GM18951 (cell line): Measurements from ENCODE around the gene AKR1A1.
"Not testable (repeated sequence)": the region's sequence is repeated elsewhere in the genome, so short reads cannot be mapped to it uniquely, and the experiment has no call there.

Experiments used
- POLR2A ChIP-seq: IDR thresholded peaks from 4 replicates; pipeline ENCODE4 v1.6.1; 2011; ENCODE audit warnings: mild to moderate bottlenecking; ENCODE audit not compliant: insufficient read length, insufficient read depth; ENCODE audit errors: extremely low read depth
- in situ Hi-C: fragments of 300-500 bp; cut with MboI; formaldehyde crosslinking; loops from one replicate; pipeline ENCODE4 v1.12.0; 2022; ENCODE audit warnings: low sequenced_read_pairs, mixed read lengths, inconsistent platforms; ENCODE audit not compliant: unreplicated experiment

AKR1A1 gene

DNA sequence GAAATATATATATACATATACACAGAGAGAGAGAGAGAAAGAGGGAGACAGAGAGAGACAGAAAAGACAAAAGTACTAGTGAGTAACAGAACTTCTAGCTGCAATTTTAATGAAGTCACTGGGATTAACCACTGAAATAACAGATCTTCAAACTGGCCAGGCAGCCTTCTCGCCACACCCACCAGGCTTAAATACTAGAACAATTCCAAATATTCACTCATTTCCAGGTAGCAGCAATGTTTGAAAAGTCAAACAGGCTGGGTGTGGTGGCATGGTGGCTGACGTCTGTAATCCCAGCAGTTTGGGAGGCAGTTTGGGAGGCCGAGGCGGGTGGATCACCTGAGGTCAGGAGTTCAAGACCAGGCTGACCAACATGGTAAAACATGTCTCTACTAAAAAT lies 34.2 kb upstream of the AKR1A1 start:
- TF ChIP-seq POLR2A = no peak
- in situ Hi-C loops = no loop called here

DNA sequence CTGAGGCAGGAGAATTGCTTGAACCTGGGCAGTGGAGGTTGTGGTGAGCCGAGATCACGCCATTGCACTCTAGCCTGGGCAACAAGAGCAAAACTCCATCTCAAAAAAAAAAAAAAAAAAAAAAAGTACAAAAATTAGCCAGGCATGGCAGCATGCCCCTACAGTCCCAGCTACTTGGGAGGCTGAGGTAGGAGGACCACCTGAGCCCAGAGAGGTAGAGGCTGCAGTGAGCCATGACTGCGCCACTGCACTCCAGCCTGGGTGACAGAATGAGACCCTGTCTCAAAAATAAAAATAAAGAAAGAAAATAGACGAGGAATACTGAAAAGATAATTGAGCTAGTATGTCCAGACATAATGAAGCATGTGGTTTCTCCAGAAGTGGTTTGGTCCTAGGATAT lies 32.3 kb upstream of the AKR1A1 start:
- in situ Hi-C loops = not testable (repeated sequence)

DNA sequence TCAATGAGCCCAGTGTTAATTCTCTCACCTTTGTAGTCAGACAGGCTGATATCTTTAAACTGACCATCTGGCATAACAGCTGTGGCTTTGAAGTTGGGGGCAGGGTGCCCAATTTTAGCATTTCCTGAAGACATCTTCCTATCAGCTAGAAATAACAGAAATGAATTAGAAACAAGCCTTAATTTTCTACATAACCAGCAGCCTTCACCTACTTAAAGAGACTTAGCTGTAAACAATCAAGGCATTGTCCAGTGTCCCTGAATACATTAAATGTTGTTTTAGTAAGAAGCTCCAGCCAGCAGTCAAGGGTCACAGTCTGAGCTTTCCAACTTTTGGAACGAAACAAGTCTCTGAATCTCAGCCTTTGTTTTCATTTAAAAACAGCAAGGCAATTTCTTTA lies 31.7 kb upstream of the AKR1A1 start:
- in situ Hi-C loops = no loop called here
- no peak for TF ChIP-seq POLR2A

DNA sequence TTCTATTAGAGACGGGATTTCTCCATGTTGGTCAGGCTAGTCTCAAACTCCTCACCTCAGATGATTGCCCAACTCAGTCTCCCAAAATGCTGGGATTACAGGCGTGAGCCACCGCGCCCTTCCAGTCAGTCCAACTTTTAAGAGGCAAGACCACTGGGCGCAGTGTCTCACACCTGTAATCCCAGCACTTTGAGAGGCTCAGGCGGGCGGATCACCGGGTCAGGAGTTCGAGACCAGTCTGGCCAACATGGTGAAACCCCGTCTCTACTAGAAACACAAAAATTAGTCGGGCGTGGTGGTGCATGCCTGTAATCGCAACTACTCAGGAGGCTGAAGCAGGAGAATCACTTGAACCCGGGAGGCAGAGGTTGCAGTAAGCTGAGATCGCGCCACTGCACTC lies 30.9 kb upstream of the AKR1A1 start:
- in situ Hi-C loops = not testable (repeated sequence)

DNA sequence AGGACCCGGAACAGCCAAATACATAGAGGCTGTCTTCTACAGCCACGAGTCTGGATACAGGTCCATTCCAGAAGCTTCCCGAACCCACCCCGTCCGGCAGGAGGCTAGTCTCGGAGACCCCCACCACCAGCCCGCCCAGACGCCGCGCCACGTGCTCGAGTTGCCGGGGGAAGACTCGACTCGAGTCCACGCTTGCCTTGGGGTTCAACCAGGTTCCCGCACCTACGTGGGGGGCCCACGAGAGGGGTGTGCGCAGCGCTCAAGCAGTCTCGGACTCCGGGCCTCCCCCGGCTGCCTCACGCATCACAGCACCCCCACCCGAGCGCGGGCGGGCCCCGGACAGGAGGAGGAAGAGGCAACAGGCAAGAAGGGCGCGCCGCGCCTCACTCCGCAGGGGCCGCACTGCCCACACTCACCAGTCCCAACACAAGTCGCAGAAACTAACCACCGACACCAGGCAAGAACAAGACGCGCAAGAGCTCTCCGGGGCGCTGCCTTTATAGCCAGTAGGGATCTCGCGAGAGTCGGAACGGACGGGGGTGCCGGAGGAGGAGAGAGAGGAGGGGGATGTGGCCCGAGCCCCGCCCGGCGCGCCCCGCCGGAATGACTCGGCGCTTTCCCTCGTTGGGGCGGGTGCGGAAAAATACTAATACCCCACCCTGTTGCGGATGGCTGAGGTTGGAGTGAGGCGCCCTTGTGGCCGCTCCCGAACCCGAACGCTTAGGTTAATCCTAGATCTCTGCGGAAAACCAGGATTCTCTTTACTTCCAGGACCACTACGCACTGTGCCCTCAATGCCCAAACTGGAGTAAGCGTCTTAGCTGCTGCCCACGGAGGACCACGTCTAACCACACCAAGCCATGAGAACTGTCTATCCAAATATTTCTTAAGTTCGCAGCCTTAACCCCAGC lies 29.0 kb upstream of the AKR1A1 start, which contains the start of gene PRDX1:
Gene PRDX1, minus strand, starts transcription at position 472 of the 911 bp plus-strand sequence. CDS start 2,841 bp downstream, outside the sequence.
- in situ Hi-C loops = no loop called here
- peak; percentile 100 for TF ChIP-seq POLR2A

DNA sequence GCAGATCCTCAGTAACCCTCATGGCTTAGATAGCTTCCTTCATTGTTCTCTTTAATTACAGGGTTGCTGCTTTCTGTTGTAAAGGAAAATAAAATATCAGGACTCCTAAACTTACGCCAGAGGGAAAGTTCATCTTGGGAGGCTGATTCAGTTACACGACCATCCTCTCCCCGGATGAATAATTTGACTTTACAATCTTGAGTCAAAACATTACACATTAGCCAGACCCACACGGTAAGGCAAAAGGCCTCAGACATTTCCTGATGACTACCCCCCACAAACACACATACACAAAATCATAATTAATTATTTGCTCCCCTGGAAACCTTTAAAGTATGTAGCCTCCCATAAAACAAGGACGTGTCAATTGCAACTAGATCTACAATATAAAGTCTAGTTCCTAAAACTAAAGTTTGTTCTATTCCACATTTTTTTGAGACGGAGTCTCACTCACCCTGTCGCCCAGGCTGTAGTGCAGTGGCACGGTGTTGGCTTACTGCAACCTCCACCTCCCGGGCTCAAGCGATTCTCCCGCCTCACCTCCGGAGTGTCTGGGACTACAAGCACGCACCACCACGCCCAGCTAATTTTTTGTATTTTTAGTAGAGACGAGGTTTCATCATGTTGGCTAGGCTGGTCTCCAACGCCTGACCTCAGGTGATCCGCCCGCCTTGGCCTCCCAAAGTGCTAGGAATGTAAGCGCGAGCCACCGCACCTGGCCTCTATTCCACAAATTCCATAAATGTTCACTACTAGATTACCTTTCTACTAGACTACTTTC lies 28.1 kb upstream of the AKR1A1 start:
- TF ChIP-seq POLR2A = no peak
- in situ Hi-C loops = no loop called here

DNA sequence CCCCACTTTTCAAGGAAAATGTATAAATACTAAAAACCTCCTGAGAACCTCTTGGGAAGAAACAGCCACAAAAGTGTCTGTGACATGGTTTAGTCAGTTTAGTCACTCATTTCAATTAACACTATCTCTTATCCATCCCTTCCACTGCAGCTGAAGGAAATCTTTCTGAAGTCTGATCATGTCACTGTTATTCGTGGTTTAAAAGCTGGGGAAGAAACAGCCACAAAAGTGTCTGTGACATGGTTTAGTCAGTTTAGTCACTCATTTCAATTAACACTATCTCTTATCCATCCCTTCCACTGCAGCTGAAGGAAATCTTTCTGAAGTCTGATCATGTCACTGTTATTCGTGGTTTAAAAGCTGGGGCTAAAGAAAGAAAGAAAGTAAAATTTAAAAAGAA lies 27.1 kb upstream of the AKR1A1 start:
- in situ Hi-C loops = not testable (repeated sequence)

DNA sequence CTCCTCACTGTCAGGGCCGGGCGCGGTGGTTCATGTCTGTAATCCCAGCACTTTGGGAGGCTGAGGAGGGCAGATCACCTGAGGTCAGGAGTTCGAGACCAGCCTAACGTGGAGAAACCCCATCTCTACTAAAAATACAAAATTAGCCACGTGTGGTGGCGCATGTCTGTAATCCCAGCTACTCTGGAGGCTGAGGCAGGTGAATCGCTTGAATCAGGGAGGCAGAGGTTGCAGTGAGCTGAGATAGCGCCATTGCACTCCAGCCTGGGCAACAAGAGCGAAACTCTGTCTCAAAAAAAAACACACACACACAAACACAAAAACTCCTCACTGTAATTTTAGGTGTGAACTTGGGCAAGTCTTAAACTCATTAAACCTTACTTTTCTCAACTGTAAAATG lies 26.7 kb upstream of the AKR1A1 start:
- in situ Hi-C loops = not testable (repeated sequence)

DNA sequence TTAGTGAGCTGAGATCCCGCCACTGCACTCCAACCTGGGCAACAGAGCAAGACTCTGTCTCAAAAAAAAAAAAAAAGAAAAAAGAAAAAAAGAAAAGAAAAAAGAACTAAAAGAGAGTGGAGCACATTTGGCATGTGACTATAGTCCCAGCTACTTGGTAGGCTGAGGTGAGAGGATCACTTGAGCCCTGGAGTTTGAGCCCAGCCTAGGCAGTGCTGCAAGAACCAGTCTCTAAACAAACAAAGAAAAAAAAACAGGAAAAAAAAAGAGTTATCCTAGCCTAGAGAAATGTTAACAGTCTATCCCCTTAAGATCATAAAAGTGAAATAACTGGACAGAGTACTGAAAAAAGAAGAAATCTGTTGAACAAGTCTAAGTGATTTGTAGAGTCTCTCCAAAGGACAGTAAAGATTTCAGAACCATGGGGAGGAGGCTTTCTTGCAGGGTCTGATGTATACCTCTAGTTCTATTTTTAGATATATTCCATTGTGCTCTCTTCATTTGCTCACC lies 24.4 kb upstream of the AKR1A1 start:
- in situ Hi-C loops = no loop called here
- TF ChIP-seq POLR2A = no peak

DNA sequence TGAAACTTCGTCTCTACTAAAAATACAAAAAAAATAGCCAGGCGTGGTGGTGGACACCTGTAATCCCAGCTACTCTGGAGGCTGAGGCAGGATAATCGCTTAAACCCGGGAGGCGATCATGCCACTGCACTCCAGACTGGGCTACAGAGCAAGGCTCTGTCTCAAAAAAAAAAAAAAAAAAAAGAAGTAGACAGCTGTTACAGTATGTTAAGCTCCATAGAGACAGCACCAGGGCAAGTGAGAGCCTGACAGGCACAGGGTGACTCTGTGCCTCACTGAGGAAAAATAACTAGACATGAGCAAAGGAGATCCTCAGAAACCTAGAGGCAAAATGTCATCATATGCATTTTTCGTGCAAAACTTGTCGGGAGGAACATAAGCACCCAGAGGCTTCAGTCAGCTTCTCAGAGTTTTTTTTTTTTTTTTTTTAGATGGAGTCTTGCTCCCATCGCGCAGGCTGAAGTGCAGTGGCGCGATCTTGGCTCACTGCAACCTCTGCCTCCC lies 19.9 kb upstream of the AKR1A1 start:
- no peak for TF ChIP-seq POLR2A
- in situ Hi-C loops = no loop called here

DNA sequence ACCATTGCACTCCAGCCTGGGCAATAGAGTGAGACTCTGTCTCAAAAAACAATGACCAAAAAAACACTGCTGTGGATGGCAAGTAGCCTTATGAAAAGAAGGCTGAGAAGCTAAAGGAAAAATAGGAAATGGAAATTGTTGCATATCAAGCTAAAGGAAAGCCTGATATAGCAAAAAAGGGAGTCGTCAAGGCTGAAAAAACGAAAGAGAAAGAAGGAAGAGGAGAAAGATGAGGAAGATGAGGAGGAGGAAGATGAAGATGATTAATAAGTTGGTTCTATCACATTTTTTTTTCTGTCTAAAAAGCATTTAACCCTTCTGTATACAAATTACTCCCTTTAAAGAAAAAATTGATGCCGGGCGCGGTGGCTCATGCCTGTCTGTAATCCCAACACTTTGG lies 18.8 kb upstream of the AKR1A1 start:
- in situ Hi-C loops = no loop called here
- no peak for TF ChIP-seq POLR2A

DNA sequence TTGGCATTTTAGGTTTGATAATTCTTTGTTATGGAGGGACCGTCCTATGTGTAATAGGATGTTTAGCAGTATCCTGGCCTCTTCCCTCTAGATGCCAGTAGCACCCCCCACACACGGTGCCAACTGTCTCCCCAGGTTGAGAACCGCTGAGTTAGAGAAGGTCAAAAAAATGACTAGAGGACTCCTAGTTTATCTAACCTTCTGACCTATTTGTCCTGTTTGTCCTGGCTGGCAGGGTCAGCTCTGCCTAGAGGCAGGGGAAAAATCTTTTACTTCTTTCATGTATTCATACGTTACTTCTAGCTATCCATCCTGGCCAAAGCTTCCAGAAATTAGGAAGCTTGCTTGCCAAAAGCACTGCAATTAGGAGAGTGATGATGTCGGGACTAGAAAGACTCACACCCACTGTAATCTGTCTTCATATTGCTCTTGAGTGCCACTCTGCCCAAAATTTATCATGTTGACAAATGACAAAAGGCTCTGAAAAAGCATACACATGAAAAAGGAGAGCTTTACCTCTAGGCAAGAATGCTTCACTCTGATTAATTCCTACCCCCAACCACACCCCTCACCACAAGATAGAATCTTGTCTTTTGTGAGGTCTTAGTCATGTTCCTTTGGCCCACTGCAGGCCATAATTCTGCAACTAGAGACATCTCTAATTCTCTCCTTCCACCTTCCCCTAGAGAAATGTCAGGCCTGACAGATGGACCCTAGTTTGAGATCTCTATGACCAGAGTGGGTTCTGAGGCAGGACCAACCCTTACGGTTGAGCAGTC lies 14.4 kb upstream of the AKR1A1 start:
- TF ChIP-seq POLR2A = no peak
- in situ Hi-C loops = no loop called here

DNA sequence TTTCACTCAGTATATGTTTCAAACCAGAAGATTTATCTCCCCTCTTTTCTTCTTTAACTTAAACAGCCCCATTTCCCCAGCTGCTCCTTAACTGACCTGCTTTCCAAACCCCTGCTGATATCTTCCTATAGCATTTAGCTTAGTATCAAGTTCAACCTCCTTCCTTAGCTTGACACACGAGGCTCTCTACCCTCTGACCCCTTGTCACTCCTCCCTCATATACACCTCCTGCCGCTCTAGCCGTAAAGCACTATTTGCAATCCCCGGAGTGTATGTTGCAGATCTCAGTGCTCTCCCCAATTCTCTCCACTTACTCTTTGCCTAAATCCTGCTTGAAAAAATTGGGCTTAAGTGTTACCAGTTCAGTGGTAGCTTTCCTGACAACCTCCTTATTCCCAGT lies 13.7 kb upstream of the AKR1A1 start:
- TF ChIP-seq POLR2A = no peak
- in situ Hi-C loops = no loop called here
